Sigmoid colon (tissue), 4 donors: ENCODE results near the gene XPO1.

Experiments used
- POLR2AphosphoS5 ChIP-seq, 4 donors: sonication (generic); formaldehyde crosslinking; IDR thresholded peaks; one replicate each; pipeline ENCODE4 v1.6.1; 2017; ENCODE audit warnings: antibody characterized with exemption in 4 of 4
- TF ChIP-seq, protein P1 (sequence below), 4 experiments: fragments of 450-650 bp in 3 of 4; fragments of 200-600 bp in 1 of 4; IDR thresholded peaks; one replicate each; pipeline ENCODE4 v1.5.1; 2016 to 2019; ENCODE audit warnings: antibody characterized with exemption in 4 of 4, mild to moderate bottlenecking in 3 of 4, moderate library complexity in 2 of 4

DNA sequence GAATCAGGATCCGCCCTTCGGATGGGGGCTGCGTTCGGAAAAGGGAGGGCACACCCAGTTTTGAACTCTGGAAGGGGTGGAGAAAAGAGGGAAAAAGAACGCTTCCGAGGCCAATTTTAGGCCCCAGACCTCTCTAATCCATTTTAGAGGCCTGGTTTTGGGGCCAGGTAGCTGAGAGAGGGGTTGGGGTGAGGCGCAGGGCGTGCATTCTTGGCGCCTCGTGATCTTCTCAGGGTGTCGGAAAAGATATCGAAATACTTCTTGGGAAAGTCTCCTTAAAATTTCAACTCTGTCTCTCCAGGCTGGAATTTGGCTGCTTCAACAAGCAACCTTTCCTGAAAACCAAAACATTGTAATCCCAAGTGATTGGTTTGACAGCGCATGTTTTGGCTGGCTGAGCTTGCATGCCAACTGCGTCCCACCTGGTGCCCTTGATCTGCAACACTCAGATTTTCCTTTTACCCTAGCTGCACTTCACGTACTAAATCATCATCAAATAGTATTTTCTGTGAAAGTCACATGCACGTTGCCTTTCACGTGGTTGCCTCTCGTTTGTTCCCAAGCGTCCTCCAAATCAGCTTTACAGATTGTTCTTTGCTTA is 864 bp upstream of the XPO1 start:
- peak in 2 of 4 donors; percentile 10 to 68 for TF ChIP-seq POLR2AphosphoS5 (IDR thresholded peaks at IDR 0.05)
- TF ChIP-seq, protein P1, sequence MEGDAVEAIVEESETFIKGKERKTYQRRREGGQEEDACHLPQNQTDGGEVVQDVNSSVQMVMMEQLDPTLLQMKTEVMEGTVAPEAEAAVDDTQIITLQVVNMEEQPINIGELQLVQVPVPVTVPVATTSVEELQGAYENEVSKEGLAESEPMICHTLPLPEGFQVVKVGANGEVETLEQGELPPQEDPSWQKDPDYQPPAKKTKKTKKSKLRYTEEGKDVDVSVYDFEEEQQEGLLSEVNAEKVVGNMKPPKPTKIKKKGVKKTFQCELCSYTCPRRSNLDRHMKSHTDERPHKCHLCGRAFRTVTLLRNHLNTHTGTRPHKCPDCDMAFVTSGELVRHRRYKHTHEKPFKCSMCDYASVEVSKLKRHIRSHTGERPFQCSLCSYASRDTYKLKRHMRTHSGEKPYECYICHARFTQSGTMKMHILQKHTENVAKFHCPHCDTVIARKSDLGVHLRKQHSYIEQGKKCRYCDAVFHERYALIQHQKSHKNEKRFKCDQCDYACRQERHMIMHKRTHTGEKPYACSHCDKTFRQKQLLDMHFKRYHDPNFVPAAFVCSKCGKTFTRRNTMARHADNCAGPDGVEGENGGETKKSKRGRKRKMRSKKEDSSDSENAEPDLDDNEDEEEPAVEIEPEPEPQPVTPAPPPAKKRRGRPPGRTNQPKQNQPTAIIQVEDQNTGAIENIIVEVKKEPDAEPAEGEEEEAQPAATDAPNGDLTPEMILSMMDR (IDR thresholded peaks at IDR 0.05): no peak
